Calu3 (cell line): ENCODE measurements around the gene ARL3. TPM values are rescaled to one million over a fixed set of nuclear protein-coding genes. Genes with fewer than 3 reads are reported as not detected.

ENCODE experiments used
- BruUV-seq: library from RNA; stranded (reverse); fragments of 400-500 nt; replicated peaks from 2 replicates; lab custom pipeline; 2021; lab: Mats Ljungman, UMichigan
- CTCF ChIA-PET: fragments of 300-600 bp; sonication (Branson Sonifier 250); formaldehyde crosslinking; loops from one replicate; lab custom pipeline; 2022; ENCODE audit warnings: antibody characterized with exemption; lab: Charles Lee
- DNase-seq: peaks from one replicate; pipeline ENCODE4 v3.0.0; 2022
- H3K27ac Mint-ChIP-seq: one replicate; pipeline ENCODE4 v1.8.0; 2022; ENCODE audit warnings: mixed read lengths; ENCODE audit not compliant: unreplicated experiment
- H3K27me3 Mint-ChIP-seq: one replicate; pipeline ENCODE4 v1.8.0; 2022; ENCODE audit warnings: mixed read lengths; ENCODE audit not compliant: unreplicated experiment
- H3K36me3 Mint-ChIP-seq: one replicate; pipeline ENCODE4 v1.8.0; 2022; ENCODE audit warnings: mild to moderate bottlenecking, moderate library complexity, mixed read lengths; ENCODE audit not compliant: insufficient read depth, unreplicated experiment
- H3K4me1 Mint-ChIP-seq: one replicate; pipeline ENCODE4 v1.8.0; 2022; ENCODE audit warnings: mild to moderate bottlenecking, low read depth, mixed read lengths; ENCODE audit not compliant: unreplicated experiment
- H3K4me3 Mint-ChIP-seq: one replicate; pipeline ENCODE4 v1.8.0; 2022; ENCODE audit warnings: mild to moderate bottlenecking, low read depth, moderate library complexity, mixed read lengths; ENCODE audit not compliant: unreplicated experiment
- H3K9me3 Mint-ChIP-seq: one replicate; pipeline ENCODE4 v1.8.0; 2022; ENCODE audit warnings: low read depth, mixed read lengths; ENCODE audit not compliant: unreplicated experiment
- intact Hi-C: fragments of 100-400 bp; cut with micrococcal nuclease; formaldehyde crosslinking; loops from one replicate; pipeline ENCODE4 v1.10.0; 2022; ENCODE audit not compliant: unreplicated experiment
- total RNA-seq: library from RNA; stranded (reverse); gene quantifications from 2 replicates; pipeline ENCODE4 v1.2.3, GENCODE V29; 2022
- TF ChIP-seq, protein P1 (sequence below): fragments of 200-600 bp; IDR thresholded peaks from one replicate; pipeline ENCODE4 v1.8.0; 2022; ENCODE audit warnings: antibody characterized with exemption; ENCODE audit not compliant: unreplicated experiment

Gene ARL3
- total RNA-seq, 1 experiment from 2014 or later, result 5.6 TPM

DNA sequence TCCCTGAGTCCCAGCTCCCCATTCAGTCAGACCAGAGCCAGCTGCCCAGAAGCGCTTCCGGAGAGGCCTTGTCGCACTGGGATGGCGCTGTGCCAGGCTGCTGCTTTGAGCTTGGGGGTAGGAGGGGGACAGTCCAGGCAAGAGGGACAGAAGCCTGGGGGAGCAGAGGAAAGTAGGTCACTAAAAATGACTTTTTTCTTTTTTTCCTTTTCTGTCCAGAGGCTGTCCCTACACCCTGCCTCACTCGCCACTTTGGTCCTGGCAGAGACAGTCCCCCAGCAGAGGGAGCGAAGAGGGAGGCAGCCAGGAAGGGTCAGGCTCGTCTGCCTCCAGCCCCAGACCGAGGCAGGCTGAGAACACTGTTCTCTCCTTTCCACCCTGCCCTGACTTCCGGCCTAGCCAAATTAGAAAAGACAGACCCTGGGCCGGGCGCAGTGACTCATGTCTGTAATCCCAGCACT is 85.7 kb downstream of the ARL3 start:
- no TSS peak for BruUV-seq
- Mint-ChIP-seq H3K9me3 (no peaks in the 10 kb centered on the region), H3K4me3 (no peak overlapping the region), H3K36me3 (peaks cover 13% of the 10 kb centered on the region), H3K27me3 (no peaks in the 10 kb centered on the region), H3K27ac (no peak overlapping the region), H3K4me1 (peaks cover 71% of the 10 kb centered on the region)
- intact Hi-C loops, result no loop called here
- CTCF ChIA-PET, result interaction anchor here (2.3 kb wide), 1 partner anchor 18 kb away, joined by 7 read pairs; no protein-coding TSS in a partner anchor
- DNase-seq, result peak; percentile 26
- TF ChIP-seq, protein P1, sequence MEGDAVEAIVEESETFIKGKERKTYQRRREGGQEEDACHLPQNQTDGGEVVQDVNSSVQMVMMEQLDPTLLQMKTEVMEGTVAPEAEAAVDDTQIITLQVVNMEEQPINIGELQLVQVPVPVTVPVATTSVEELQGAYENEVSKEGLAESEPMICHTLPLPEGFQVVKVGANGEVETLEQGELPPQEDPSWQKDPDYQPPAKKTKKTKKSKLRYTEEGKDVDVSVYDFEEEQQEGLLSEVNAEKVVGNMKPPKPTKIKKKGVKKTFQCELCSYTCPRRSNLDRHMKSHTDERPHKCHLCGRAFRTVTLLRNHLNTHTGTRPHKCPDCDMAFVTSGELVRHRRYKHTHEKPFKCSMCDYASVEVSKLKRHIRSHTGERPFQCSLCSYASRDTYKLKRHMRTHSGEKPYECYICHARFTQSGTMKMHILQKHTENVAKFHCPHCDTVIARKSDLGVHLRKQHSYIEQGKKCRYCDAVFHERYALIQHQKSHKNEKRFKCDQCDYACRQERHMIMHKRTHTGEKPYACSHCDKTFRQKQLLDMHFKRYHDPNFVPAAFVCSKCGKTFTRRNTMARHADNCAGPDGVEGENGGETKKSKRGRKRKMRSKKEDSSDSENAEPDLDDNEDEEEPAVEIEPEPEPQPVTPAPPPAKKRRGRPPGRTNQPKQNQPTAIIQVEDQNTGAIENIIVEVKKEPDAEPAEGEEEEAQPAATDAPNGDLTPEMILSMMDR, result no peak

DNA sequence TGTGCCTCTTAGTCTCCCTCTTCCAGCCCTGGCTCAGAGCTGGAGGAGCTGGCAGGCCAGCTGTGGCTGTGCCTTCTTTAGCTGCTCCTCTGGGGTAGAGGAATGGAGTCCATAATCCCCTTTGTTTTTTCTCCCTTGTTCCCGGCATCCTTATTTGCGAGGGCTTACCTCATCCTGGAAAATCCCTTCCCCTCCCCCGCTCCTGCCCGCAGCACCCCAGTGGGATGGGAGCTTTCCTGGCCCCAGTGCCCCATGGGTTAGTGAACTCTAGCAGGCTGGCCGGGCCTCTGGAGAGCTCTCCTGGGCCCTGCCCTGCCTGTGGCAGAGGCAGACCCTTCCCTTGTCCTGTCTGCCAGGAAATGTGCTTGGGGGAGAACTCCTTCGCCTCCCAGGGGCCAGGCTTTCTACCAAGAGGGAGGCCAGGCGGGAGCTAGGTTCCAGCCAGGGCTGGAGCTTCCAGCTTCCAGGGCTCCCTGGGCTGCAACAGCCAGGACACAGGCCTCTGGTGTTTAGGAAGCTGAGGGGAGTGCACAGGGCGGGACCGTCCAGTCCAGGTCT is 86.4 kb downstream of the ARL3 start:
- H3K36me3 Mint-ChIP-seq, result peaks cover 13% of the 10 kb centered on the region
- TF ChIP-seq, protein P1, result no peak
- no peaks in the 10 kb centered on the region for H3K9me3 Mint-ChIP-seq
- CTCF ChIA-PET, result interaction anchor here (0.5 to 2.3 kb wide), 2 partner anchors 17 to 18 kb away, joined by 4 to 7 read pairs; no protein-coding TSS in a partner anchor
- no peaks in the 10 kb centered on the region for H3K27me3 Mint-ChIP-seq
- peaks cover 64% of the 10 kb centered on the region for H3K4me1 Mint-ChIP-seq
- BruUV-seq, result no TSS peak
- DNase-seq, result peak; percentile 45
- H3K4me3 Mint-ChIP-seq, result no peak overlapping the region
- no peak overlapping the region for H3K27ac Mint-ChIP-seq
- intact Hi-C loops, result no loop called here

DNA sequence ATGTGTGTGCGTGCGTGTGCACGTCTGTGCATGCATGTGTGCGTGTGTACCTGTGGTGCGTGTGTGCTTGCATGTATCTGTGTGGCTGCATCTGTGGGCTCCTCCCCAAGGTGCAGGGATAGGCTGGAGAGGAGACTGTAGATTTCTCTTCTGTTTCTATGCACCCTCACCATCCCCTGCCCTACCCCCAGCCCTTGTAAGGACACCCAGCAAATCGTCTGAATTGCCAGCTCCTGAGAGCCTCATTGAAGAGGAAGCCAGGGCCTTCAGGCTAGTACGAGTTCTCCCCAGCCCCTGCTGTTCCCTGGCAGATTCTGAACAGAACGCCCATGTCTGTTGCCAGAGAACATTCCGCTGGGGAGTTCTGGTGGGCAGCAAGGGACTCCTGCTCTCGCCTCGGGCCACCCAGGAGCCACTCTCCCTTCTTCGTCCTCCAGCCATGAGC is 86.9 kb downstream of the ARL3 start:
- CTCF ChIA-PET, result interaction anchor here (0.5 to 1.4 kb wide), 3 partner anchors 18 to 23 kb away, joined by 3 to 9 read pairs (median 4); no protein-coding TSS in a partner anchor
- BruUV-seq, result no TSS peak
- intact Hi-C loops, result no loop called here
- H3K36me3 Mint-ChIP-seq, result peaks cover 13% of the 10 kb centered on the region
- H3K4me1 Mint-ChIP-seq, result peaks cover 59% of the 10 kb centered on the region
- no peaks in the 10 kb centered on the region for H3K27me3 Mint-ChIP-seq
- no peak for DNase-seq
- H3K27ac Mint-ChIP-seq, result no peak overlapping the region
- no peak overlapping the region for H3K4me3 Mint-ChIP-seq
- H3K9me3 Mint-ChIP-seq, result no peaks in the 10 kb centered on the region
- TF ChIP-seq, protein P1, result no peak

DNA sequence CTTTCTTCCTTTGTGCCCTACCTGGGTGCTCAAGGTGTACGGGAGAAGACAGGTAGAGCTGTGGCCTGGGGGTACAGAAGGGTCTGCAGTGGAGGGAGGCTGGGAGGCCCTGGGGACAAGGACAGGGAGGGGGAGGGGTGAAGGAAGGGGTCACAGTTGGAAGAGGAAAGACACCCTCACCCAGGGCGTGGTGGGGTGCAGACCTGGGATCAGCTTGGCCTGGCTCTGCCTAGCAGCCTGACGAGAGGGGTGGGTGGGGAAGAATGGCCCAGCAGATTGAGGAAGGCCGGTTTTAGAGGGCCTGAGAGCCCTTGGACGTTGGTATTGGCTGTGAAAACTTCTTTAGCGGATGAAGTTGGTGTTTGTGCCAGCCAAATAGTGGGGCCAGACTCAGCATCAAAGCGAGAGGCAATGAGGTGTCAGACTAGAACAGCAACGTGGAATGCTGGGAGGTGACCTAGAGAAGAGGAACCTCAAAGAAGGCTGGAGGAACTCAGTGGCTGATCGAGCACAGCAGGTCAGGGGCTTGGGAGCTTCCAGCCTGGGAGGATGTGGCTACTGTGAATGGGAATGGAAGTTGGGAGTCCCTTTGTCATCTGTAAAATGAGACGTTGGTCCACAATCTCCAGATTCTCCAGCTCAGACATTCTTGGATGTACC is 88.0 kb downstream of the ARL3 start:
- Mint-ChIP-seq H3K4me1 (peaks cover 53% of the 10 kb centered on the region), H3K36me3 (peaks cover 11% of the 10 kb centered on the region), H3K4me3 (no peak overlapping the region), H3K27me3 (no peaks in the 10 kb centered on the region), H3K9me3 (no peaks in the 10 kb centered on the region), H3K27ac (no peak overlapping the region)
- intact Hi-C loops, result no loop called here
- CTCF ChIA-PET, result interaction anchor here (1.4 kb wide), 1 partner anchor 20 kb away, joined by 3 read pairs; no protein-coding TSS in a partner anchor
- no peak for DNase-seq
- no TSS peak for BruUV-seq
- TF ChIP-seq, protein P1, result no peak
